Measurements from ENCODE around the gene TSR3. TPM values are rescaled to one million over a fixed set of nuclear protein-coding genes. Genes with fewer than 3 reads are reported as not detected.
A peak's percentile ranks its signal among the peaks of the same experiment; 100 is the strongest.

The TSR3 gene
- total and polyA plus RNA-seq, 2 of the 13 experiments (the other 11 are each of a cell fraction or from before 2014, with no cell fraction given) = 24.2 to 51.0 TPM

DNA sequence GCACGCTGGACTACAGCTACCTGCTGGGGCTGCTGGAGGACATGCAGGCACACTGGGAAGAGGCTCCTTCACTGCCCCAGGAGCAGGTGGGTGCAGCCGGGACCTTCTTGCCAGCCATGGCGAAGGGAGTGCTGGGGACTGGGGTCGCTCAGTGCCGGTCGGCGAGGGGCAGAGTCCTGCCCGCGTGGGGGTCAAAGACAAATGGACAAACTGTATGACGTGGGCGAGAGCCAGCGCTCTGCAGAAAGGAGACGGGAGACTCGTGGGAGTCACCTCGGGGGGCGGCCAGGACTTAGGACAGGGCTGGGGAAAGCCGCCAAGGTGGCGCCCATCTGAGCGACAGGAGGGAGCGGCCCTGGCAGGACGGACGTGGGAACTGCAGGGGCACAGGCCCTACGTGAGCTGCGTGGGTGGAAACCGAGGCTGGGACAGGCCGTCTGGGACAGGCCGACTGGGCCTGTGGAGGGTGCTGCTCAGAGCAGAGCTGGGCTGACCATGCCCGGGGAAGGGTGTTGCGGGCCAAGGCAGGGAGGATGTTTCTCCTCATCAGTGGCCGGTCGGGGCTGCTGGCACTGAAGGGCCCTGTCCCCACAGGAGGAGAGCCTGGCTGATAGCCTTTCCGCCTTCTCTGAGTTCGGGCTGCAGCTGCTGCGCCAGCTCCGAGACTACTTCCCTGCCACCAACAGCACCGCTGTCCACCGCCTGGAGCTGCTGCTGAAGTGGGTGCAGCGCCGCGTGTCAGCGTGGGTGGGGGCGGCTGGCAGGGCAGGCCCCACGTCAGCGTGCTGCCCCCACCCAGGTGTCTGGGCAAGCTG, 8.0 kb downstream of the TSR3 start (continued):
- TF ChIP-seq POLR2G (IDR thresholded peaks at IDR 0.05; ENCODE audit: low read depth, low read length) (peak; percentile 46; the same call in 1 of the 2 replicates), ZNF567 (CRISPR knock-in tag; IDR thresholded peaks at IDR 0.05; ENCODE audit: borderline replicate concordance) (0 out of 2 replicates have a peak, but pooled peaks have one; percentile 41), FOXC1 (CRISPR knock-in tag; IDR thresholded peaks at IDR 0.05; ENCODE audit: borderline replicate concordance) (0 out of 2 replicates have a peak, but pooled peaks have one; percentile 28), KDM5A (IDR thresholded peaks at IDR 0.05; ENCODE audit: borderline replicate concordance, low read length) (peak; percentile 42; the same call in 1 of the 2 replicates), CAMTA2 (CRISPR knock-in tag; IDR thresholded peaks at IDR 0.05; ENCODE audit: borderline replicate concordance) (0 out of 2 replicates have a peak, but pooled peaks have one; percentile 33), ZNF891 (CRISPR knock-in tag; IDR thresholded peaks at IDR 0.05) (0 out of 2 replicates have a peak, but pooled peaks have one; percentile 21), ZNF749 (CRISPR knock-in tag; IDR thresholded peaks at IDR 0.05; ENCODE audit: borderline replicate concordance) (no peak), POLR2AphosphoS5 (IDR thresholded peaks at IDR 0.05; ENCODE audit: low read depth, low read length) (peak; percentile 49; the same call in 1 of the 2 replicates), ZSCAN29 (CRISPR knock-in tag; conservative IDR thresholded peaks at IDR 0.05) (no peak), HNRNPL (IDR thresholded peaks at IDR 0.05; ENCODE audit: low read depth, low read length) (no peak), EEA1 (CRISPR knock-in tag; IDR thresholded peaks at IDR 0.05; ENCODE audit: borderline replicate concordance) (no peak), BRD4 (CRISPR knock-in tag; IDR thresholded peaks at IDR 0.05) (0 out of 2 replicates have a peak, but pooled peaks have one; percentile 34), CEBPB (IDR thresholded peaks at IDR 0.05; ENCODE audit: borderline replicate concordance, low read depth, low read length) (no peak)
- TF ChIP-seq, protein P1, sequence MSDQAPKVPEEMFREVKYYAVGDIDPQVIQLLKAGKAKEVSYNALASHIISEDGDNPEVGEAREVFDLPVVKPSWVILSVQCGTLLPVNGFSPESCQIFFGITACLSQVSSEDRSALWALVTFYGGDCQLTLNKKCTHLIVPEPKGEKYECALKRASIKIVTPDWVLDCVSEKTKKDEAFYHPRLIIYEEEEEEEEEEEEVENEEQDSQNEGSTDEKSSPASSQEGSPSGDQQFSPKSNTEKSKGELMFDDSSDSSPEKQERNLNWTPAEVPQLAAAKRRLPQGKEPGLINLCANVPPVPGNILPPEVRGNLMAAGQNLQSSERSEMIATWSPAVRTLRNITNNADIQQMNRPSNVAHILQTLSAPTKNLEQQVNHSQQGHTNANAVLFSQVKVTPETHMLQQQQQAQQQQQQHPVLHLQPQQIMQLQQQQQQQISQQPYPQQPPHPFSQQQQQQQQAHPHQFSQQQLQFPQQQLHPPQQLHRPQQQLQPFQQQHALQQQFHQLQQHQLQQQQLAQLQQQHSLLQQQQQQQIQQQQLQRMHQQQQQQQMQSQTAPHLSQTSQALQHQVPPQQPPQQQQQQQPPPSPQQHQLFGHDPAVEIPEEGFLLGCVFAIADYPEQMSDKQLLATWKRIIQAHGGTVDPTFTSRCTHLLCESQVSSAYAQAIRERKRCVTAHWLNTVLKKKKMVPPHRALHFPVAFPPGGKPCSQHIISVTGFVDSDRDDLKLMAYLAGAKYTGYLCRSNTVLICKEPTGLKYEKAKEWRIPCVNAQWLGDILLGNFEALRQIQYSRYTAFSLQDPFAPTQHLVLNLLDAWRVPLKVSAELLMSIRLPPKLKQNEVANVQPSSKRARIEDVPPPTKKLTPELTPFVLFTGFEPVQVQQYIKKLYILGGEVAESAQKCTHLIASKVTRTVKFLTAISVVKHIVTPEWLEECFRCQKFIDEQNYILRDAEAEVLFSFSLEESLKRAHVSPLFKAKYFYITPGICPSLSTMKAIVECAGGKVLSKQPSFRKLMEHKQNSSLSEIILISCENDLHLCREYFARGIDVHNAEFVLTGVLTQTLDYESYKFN (CRISPR knock-in tag; conservative IDR thresholded peaks at IDR 0.05) = 0 out of 2 replicates have a peak, but pooled peaks have one; percentile 16
- TF ChIP-seq, protein P2, sequence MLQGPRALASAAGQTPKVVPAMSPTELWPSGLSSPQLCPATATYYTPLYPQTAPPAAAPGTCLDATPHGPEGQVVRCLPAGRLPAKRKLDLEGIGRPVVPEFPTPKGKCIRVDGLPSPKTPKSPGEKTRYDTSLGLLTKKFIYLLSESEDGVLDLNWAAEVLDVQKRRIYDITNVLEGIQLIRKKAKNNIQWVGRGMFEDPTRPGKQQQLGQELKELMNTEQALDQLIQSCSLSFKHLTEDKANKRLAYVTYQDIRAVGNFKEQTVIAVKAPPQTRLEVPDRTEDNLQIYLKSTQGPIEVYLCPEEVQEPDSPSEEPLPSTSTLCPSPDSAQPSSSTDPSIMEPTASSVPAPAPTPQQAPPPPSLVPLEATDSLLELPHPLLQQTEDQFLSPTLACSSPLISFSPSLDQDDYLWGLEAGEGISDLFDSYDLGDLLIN (CRISPR knock-in tag; IDR thresholded peaks at IDR 0.05; ENCODE audit: borderline replicate concordance) = no peak
- TF ChIP-seq, protein P3, sequence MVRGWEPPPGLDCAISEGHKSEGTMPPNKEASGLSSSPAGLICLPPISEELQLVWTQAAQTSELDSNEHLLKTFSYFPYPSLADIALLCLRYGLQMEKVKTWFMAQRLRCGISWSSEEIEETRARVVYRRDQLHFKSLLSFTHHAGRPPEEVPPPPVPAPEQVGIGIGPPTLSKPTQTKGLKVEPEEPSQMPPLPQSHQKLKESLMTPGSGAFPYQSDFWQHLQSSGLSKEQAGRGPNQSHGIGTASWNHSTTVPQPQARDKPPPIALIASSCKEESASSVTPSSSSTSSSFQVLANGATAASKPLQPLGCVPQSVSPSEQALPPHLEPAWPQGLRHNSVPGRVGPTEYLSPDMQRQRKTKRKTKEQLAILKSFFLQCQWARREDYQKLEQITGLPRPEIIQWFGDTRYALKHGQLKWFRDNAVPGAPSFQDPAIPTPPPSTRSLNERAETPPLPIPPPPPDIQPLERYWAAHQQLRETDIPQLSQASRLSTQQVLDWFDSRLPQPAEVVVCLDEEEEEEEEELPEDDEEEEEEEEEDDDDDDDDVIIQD (CRISPR knock-in tag; IDR thresholded peaks at IDR 0.05; ENCODE audit: low read depth) = no peak
- TF ChIP-seq, protein P4, sequence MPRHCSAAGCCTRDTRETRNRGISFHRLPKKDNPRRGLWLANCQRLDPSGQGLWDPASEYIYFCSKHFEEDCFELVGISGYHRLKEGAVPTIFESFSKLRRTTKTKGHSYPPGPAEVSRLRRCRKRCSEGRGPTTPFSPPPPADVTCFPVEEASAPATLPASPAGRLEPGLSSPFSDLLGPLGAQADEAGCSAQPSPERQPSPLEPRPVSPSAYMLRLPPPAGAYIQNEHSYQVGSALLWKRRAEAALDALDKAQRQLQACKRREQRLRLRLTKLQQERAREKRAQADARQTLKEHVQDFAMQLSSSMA (CRISPR knock-in tag; IDR thresholded peaks at IDR 0.05) = peak; percentile 36; the same call in 1 of the 2 replicates
- TF ChIP-seq, protein P5, sequence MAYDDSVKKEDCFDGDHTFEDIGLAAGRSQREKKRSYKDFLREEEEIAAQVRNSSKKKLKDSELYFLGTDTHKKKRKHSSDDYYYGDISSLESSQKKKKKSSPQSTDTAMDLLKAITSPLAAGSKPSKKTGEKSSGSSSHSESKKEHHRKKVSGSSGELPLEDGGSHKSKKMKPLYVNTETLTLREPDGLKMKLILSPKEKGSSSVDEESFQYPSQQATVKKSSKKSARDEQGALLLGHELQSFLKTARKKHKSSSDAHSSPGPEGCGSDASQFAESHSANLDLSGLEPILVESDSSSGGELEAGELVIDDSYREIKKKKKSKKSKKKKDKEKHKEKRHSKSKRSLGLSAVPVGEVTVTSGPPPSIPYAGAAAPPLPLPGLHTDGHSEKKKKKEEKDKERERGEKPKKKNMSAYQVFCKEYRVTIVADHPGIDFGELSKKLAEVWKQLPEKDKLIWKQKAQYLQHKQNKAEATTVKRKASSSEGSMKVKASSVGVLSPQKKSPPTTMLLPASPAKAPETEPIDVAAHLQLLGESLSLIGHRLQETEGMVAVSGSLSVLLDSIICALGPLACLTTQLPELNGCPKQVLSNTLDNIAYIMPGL (CRISPR knock-in tag; IDR thresholded peaks at IDR 0.05; ENCODE audit: borderline replicate concordance in 1 of 2, low read depth in 1 of 2) = 0 out of 4 replicates have a peak, but pooled peaks of 1 of the 2 experiments have one; percentile 2
